HG02623 (cell line): ENCODE data around the gene MRPS5.

Experiments
- ATAC-seq: cut with Tn5 transposase; IDR thresholded peaks from one replicate; pipeline ENCODE4 v1.9.1; 2021; ENCODE audit warnings: moderate library complexity; ENCODE audit not compliant: unreplicated experiment

MRPS5 gene

DNA sequence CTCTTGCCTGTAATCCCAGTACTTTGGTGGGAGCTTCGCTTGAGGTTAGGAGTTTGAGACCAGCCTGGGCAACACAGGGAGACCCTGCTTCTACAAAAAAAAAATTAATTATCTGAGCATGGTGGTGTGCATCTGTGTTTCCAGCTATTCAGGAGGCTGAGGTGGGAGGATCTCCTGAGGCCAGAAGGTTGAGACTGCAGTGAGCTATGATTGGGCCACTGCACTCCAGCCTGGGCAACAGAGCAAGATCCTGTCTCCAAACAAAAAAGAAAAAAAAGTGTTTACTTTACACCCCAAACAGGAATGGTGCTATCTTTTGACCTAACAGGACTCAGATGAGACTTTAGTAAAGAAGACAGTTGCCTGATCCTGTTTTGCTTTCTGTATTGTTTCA, 60.5 kb downstream of the MRPS5 start:
- no peak for ATAC-seq

DNA sequence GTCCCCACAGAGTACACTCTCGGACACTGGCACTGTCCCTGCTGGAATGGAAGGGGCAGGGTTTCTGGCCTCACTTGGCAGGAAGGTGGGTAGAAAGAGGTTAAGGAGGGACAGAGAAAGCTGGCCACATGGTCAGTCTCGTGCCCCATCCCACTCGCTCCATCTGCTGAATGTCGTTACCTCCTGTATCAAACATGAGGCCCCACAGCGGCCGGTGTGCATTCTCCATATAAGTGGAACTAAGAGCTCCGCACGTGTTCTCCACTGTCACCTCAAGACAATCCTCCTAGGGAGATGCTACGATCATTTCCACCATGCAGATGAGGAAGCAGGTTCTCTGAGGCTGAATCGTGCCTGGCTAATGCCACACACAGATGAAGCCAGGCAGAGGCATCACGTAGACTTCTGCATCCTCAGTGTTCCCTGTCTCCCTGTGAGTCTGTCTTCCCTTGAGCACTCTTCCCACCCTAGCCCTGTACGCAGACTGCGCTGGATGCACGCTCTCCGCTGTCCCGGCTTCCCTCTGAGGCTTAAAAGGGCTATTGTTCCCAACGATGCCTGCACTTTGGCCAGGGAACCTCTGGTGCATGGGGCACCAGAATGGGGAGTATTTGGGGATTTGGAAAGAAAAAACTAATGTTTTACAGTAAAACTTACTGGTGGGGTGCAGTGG, 61.0 kb downstream of the MRPS5 start:
- no peak for ATAC-seq

GRCh38 chr2:95059656-95060370, 61.8 kb downstream of the MRPS5 start:
- ATAC-seq: no peak

GRCh38 chr2:95058989-95059641, 62.5 kb downstream of the MRPS5 start:
- ATAC-seq: no peak

GRCh38 chr2:95058466-95058988, 63.1 kb downstream of the MRPS5 start:
- ATAC-seq: no peak

DNA sequence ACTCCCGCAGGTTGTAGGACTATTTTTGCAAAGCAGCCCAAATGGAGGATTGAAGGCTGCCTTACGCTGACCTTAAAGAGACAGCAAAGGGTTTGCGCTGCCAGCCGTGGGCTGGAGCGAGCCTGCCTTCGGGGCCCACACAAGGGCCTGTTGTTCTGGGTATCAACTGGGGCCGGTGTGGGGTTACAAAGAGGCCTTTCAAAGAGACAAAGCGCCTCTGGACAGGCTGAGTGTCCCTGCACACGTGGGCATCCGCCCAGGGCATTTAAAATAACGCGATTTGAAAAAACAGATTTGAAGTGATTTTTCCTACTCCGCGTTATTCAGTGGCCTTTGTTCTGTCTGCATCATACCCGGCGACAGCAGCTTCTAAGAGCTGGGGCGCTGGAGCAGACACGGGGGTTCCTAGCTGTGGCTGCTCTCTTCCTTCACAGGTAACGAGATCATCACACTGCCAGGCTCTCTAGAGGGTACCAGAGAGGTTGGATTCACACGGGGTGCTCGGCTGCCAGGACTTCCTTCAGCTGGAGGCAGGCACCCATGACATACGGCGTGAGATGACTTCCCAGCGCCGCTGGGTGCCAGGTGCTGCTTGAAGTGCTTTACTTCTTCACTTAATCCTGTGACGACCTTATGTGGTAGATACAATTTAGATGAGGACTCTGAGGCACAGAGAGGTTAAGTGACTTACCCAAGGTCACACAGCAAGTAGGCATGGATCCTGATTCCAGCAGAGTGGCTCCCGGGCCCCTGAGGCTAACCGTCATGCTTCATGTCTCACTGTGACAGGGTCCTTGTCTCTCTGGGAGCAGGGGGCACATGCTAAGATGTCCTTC, 63.9 kb downstream of the MRPS5 start:
- no peak for ATAC-seq

DNA sequence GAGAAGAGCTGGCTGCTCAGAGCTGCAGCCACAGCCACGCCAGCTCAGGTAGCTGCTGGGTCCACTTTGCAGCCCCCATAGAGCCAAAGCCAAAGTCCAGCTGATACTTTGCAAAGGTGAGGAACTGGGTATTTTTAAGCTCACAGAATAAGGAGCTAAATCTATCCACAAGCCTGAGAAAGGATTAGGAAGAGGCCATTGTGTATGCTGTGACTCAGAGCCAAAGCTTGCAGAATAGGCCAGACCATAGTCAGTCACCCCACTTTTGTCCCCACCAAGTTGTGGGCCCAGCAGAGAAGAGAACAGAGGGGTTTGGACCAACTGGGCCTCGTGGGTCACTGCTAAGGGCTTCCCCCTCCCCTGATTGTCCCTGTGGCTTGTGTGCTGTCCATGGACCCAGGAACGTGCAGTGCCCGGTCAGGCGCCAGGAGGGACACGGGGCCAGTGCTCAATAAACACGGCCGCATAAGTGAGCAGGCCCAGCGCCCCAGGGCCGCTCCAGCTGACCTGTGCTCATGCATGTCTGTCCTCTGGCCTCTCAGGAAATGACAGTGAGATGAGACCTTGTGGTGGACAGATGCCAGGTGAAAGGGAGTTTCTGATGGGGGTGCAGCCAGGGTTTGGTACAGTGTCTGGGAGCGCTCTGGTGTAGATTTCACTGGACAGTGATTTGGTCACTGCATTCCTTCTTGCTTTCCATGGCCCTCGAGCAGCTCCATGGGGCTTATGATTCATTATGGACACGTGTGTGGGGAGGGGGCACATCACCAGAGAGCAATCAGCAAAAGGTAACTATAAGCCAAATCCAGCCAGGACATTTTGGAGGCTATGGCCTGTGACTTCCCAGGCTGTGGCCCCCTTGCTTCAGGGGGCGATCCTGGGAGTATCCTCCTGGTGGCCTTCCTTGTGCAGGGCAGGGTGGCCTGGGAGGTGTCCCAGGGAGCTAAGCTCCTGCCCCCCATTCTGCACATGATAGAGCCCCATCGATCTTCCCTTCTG, 64.8 kb downstream of the MRPS5 start:
- ATAC-seq: no peak

DNA sequence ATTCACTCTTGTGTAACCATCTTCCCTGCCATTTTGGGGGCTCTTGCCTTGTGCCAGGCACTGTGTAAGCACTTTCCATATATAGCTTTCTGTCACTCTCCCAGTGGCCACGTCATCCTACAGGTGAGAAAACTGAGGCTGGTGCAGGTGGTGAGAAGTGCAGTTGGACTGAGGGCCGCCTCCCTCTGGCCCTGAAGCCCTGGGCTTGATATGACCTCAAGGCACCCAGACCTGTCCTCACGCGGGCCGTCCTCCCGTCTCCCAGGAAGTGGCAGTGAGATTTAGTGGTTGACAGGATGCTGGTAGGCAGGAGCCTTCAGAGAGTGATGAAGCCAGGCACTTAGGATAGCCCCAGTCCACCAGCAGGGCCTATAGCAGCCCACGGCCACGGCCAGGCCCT, 65.6 kb downstream of the MRPS5 start:
- no peak for ATAC-seq

- no peak for ATAC-seq
These were observed 66.3 kb downstream of the MRPS5 start for GRCh38 chr2:95055262-95055661.

DNA sequence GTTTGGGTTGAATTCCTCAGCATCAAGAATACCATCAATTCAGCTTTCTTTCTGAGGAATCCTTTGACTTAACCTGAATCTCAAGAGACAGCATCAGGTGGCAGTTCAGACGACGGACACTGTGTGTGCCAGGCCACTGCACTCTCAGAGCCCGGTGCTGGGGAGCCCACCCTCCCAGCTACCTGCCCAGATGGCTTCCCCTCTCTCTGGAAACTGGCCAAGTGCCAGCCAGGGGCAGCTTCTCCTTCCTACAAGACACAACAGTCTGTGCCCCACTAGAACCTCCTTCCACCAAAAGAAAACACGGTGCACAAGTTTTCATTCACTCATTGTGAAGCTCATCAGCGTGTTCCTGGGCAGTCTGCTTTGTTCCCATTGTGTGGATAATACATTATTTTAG, 67.6 kb downstream of the MRPS5 start:
- ATAC-seq: no peak

DNA sequence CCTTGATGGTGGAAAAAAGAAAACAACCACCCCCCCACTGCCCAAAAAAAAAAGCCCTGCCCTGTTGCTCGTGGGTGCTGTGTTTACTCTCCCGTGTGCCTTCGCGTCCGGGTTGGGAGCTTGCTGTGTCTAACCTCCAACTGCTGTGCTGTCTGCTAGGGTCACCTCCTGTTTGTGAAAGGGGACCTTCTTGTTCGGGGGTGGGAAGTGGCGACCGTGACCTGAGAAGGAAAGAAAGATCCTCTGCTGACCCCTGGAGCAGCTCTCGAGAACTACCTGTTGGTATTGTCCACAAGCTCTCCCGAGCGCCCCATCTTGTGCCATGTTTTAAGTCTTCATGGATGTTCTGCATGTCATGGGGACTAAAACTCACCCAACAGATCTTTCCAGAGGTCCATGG, 68.1 kb downstream of the MRPS5 start:
- no peak for ATAC-seq

DNA sequence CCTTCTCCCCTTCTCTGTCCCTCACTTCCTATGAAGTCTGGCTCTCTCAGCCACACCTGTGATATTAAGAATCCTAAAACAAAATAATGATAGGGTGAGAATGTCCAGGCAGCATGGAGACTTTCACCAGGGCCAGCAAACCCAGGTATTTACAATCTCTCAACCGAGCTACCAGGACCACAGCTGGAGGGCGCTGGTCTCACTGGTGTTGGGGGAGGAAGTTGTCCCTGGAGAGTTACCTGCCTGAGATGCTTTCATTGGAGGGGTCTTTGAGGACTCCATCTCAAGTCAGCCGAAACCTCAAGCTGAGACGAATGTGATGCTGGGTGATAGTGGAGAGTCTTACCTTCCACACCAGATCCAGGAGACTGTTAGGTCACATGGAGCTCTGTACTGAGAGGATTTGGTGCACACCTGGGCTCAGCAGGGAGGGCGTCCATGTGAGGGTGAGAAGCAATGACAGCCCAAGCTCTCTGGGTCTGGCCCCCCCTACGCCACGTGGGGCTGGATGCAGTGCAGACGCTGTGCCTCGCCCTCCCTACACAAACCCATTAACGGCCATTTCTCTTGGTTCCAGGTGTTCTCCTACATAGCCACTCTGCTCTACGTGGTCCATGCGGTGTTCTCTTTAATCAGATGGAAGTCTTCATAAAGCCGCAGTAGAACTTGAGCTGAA, 68.7 kb downstream of the MRPS5 start:
- no peak for ATAC-seq

DNA sequence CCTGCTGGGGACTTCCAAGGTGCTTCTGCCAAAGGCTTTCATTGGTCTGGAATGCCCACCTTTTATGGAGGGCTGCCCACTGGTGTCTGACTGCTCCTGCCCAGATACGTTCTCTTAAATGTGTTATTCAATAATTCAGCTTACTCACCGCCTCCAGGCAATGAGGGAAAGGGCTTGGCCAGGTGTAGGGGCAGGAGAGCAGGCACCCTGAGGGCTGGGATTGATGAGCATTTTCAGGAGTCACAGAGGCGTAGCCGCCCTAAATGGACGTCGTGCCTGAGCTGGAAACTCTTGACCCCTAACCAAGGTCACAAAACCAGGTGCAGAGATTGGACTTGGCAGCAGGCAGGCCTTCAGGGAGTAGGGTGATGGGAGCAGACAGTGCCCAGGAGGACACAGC, 69.3 kb downstream of the MRPS5 start:
- no peak for ATAC-seq

DNA sequence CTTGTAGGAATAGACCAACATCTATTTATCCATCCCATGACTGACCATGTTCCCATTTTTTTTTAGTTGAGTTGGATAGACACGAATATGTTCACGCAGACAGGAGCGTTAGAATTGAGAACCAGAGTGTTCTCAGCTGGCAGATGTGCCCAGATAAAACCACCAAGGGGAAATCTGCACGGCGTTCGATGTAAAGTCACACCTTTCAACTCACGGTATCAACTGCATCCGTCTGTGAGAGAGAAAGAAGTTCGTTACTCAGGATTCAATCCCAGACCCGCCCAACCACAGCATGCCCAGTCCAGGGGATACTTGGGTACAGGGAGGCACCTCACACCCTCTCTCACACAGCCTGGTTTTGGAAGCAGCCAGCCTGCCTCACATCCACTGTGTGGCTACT, 70.0 kb downstream of the MRPS5 start:
- ATAC-seq: no peak

DNA sequence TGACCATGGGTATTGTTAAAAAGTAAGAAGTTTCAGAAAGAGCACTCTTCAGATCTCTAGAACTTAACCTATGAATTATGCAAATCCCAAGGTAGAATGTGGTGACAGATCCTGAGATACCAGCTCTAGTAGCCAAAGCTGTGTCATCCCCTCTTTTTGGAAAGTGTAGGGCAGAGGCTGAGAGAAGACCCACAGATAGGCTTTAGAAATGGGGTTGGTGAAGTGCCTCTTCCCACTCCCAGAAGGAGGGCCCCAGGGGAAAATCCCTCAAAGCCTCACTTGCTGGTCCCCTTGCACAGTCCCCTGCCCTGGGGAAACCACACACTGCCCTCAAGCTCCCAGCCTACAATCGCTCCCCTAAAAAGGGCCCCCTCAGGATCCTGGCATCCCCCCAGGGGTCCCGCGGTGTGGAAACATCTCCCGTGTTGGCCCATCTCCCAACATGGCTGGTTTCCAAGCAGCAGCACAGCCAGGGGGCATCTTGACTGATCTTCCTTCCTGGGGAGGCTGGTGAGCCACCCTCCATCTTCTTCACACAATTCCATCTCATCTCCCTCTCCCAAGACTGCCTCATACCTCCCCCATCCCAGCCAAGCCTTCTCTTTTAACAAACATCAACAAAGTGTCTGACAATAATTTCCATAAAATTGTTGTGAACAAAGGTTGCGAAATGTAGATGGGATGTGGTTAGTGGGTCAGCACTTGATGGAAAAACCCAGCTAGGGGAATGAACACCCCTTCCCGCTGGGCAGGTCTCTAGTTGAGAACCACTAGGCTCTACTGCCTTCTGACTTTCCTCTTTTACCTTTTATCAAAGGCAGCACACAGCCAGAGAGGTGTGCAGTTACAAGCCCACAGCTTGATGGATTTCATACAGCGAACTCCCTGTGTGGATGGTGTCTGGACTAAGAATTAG, 71.0 kb downstream of the MRPS5 start:
- no peak for ATAC-seq

- no peak for ATAC-seq
These were observed 71.6 kb downstream of the MRPS5 start for GRCh38 chr2:95049961-95050360.

DNA sequence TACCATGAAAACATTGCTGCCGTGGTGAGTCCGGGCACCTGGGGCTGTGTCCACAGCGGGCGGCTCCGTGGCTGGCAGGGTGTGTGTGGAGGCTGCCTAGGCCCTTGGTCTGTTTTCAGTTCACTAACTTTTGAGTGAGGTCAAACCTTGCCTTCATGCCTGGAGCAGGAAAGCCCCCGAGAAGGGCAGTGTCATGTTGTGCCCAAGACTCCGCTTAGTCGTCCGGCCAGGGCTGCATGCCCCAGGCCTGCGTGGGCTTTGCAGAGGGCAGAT, 72.0 kb downstream of the MRPS5 start:
- no peak for ATAC-seq

- ATAC-seq: no peak
These were observed 72.6 kb downstream of the MRPS5 start for GRCh38 chr2:95048825-95049682.
